HepG2 (cell line): Measurements from ENCODE around the gene BRCA1. TPM values are rescaled to one million over a fixed set of nuclear protein-coding genes. Genes with fewer than 3 reads are reported as not detected.

Experiments
- CHD2 ChIP-seq: IDR thresholded peaks from 2 replicates; pipeline ENCODE4 v1.6.1; 2011; ENCODE audit warnings: low read depth, low read length, improper control_type of control experiment
- EEA1 ChIP-seq: sonication (generic); formaldehyde crosslinking; IDR thresholded peaks from 2 replicates; pipeline ENCODE4 v1.5.1; 2020; ENCODE audit warnings: mild to moderate bottlenecking, missing genetic modification reagents, borderline replicate concordance
- ELF1 ChIP-seq: sonication (generic); formaldehyde crosslinking; IDR thresholded peaks from 2 replicates; pipeline ENCODE4 v1.4.0; 2020; ENCODE audit warnings: missing genetic modification reagents
- EP300 ChIP-seq, 3 experiments: sonication (generic) in 1 of 3; formaldehyde crosslinking in 1 of 3; IDR thresholded peaks; 2 replicates each; pipeline versions ENCODE4 v1.5.1 to v1.6.1; 2011 to 2020; ENCODE audit warnings: low read depth in 2 of 3, low read length in 2 of 3, borderline replicate concordance in 1 of 3, improper control_type of control experiment in 1 of 3, mild to moderate bottlenecking in 1 of 3, missing genetic modification reagents in 1 of 3, moderate library complexity in 1 of 3
- FOSL2 ChIP-seq: sonication (generic); formaldehyde crosslinking; IDR thresholded peaks from 2 replicates; pipeline ENCODE4 v1.4.0; 2020; ENCODE audit warnings: missing genetic modification reagents
- HNRNPLL ChIP-seq: fragments of 200-400 bp; formaldehyde crosslinking; IDR thresholded peaks from 2 replicates; pipeline ENCODE4 v1.6.1; 2017; ENCODE audit warnings: mild to moderate bottlenecking, low read depth, low read length; ENCODE audit not compliant: poor library complexity, severe bottlenecking
- JUN ChIP-seq: sonication (generic); formaldehyde crosslinking; IDR thresholded peaks from 2 replicates; pipeline ENCODE4 v1.4.0; 2020; ENCODE audit warnings: mild to moderate bottlenecking, missing genetic modification reagents
- KLF11 ChIP-seq: IDR thresholded peaks from 2 replicates; pipeline ENCODE4 v1.6.1; 2016; ENCODE audit warnings: missing compliant biosample characterization
- LCORL ChIP-seq, 2 experiments: fragments of 450-650 bp in 1 of 2; sonication (generic) in 1 of 2; formaldehyde crosslinking in 1 of 2; IDR thresholded peaks; 2 replicates each; pipeline versions ENCODE4 v1.5.0 to v1.6.1; 2017 to 2020; ENCODE audit warnings: antibody characterized with exemption in 1 of 2, missing genetic modification reagents in 1 of 2
- NFE2 ChIP-seq: sonication (generic); formaldehyde crosslinking; IDR thresholded peaks from 2 replicates; pipeline ENCODE4 v1.4.0; 2020; ENCODE audit warnings: missing genetic modification reagents
- POLR2A ChIP-seq, 2 experiments: IDR thresholded peaks; 2 replicates each; pipeline ENCODE4 v1.6.1; 2011; ENCODE audit warnings: low read depth in 2 of 2, low read length in 2 of 2, mild to moderate bottlenecking in 1 of 2, moderate library complexity in 1 of 2; ENCODE audit not compliant: insufficient read depth in 1 of 2
- RBFOX2 ChIP-seq: fragments of 200-400 bp; formaldehyde crosslinking; IDR thresholded peaks from 2 replicates; pipeline ENCODE4 v1.6.1; 2017; ENCODE audit warnings: low read depth, mild to moderate bottlenecking, low read length
- SP2 ChIP-seq: sonication (generic); formaldehyde crosslinking; IDR thresholded peaks from 2 replicates; pipeline ENCODE4 v1.5.1; 2020; ENCODE audit warnings: mild to moderate bottlenecking, missing genetic modification reagents
- SRF ChIP-seq: IDR thresholded peaks from 2 replicates; pipeline ENCODE4 v1.6.1; 2011; ENCODE audit warnings: mild to moderate bottlenecking, low read depth, low read length, moderate library complexity
- ZBTB38 ChIP-seq: sonication (generic); formaldehyde crosslinking; IDR thresholded peaks from 2 replicates; pipeline ENCODE4 v1.5.1; 2020; ENCODE audit warnings: mild to moderate bottlenecking, missing genetic modification reagents
- ZFX ChIP-seq: sonication (generic); formaldehyde crosslinking; IDR thresholded peaks from 2 replicates; pipeline ENCODE4 v1.4.0; 2020; ENCODE audit warnings: mild to moderate bottlenecking, low read depth, missing genetic modification reagents, moderate library complexity
- ZNF543 ChIP-seq: sonication (generic); formaldehyde crosslinking; IDR thresholded peaks from 2 replicates; pipeline ENCODE4 v1.4.0; 2020; ENCODE audit warnings: mild to moderate bottlenecking, missing genetic modification reagents
- ZNF577 ChIP-seq: sonication (generic); formaldehyde crosslinking; IDR thresholded peaks from 2 replicates; pipeline ENCODE4 v1.4.0; 2020; ENCODE audit warnings: mild to moderate bottlenecking, low read depth, missing genetic modification reagents, borderline replicate concordance
- ZNF776 ChIP-seq: sonication (generic); formaldehyde crosslinking; IDR thresholded peaks from 2 replicates; pipeline ENCODE4 v1.4.0; 2020; ENCODE audit warnings: mild to moderate bottlenecking, missing genetic modification reagents
- polyA plus RNA-seq, 8 experiments: library from polyadenylated mRNA; depleted of rRNA in 3 of 8; stranded (reverse) in 7 of 8; unstranded in 1 of 8; fragments of >200 nt; fragmentation: Illumina TruSeq in 4 of 8; extraction: Trizol in 4 of 8; gene quantifications; 2 replicates each; pipeline versions ENCODE4 v1.2.1 to v1.2.3, GENCODE V29; 2011 to 2016; ENCODE audit warnings: low read depth in 4 of 8, missing spikeins in 1 of 8, mixed read lengths in 1 of 8; ENCODE audit not compliant: insufficient read depth in 1 of 8
- total RNA-seq, 5 experiments: library from RNA; depleted of rRNA; stranded (reverse); fragments of >200 nt; fragmentation: Illumina TruSeq; extraction: Trizol; gene quantifications; 2 replicates each; pipeline ENCODE4 v1.2.3, GENCODE V29; 2016; ENCODE audit warnings: low read depth in 1 of 5
- TF ChIP-seq, protein P1 (sequence below): IDR thresholded peaks from 2 replicates; pipeline ENCODE4 v1.4.0; 2020; ENCODE audit warnings: mild to moderate bottlenecking, missing genetic modification reagents
- TF ChIP-seq, protein P2 (sequence below): sonication (generic); formaldehyde crosslinking; IDR thresholded peaks from 2 replicates; pipeline ENCODE4 v1.5.0; 2020; ENCODE audit warnings: missing genetic modification reagents, mild to moderate bottlenecking, borderline replicate concordance
- TF ChIP-seq, protein P3 (sequence below): IDR thresholded peaks from 2 replicates; pipeline ENCODE4 v1.6.1; 2016; ENCODE audit warnings: low read depth, borderline replicate concordance
- TF ChIP-seq, protein P4 (sequence below): conservative IDR thresholded peaks from 2 replicates; pipeline ENCODE4 v1.6.1; 2018; ENCODE audit warnings: missing genetic modification reagents

The BRCA1 gene
- total and polyA plus RNA-seq, 2 of the 13 experiments (the other 11 are each of a cell fraction or from before 2014, with no cell fraction given), result 13.3 to 37.5 TPM

DNA sequence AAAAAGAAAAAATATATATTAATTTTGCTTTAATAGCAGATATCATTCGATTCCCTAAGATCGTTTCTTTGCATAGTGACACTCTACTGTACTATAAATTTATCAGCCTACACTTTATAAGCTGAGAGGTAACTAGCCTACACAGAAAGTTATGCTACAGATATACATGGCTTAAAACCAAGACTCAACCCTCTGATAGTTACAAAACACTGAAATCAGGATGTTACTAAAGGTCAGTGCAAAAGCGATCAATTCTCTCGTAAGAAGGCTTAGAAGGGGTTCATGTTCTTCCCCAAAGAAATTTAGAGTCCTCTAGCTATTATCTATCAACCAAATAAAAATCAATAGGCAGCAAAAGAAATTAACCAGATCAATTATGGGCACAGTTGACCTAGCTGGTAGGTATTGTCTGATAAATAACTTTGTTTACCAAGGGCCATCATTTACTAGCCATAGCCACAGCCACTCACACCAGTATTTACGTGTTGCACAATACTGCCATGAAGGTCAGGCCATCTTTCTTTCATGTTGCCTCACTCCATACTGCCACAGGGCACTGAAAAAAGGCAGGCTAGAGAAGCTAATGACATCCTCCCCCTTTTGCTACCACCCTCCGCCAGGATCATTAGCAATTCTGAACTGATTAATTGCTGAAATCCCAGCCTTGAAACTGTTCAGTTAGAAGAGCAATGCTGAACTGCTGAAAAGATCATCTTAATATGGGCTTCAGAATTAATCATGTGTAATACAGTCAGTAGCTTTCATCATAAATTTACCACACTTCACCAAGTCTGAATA, 56.4 kb downstream of the BRCA1 start (continued):
- TF ChIP-seq, protein P1, sequence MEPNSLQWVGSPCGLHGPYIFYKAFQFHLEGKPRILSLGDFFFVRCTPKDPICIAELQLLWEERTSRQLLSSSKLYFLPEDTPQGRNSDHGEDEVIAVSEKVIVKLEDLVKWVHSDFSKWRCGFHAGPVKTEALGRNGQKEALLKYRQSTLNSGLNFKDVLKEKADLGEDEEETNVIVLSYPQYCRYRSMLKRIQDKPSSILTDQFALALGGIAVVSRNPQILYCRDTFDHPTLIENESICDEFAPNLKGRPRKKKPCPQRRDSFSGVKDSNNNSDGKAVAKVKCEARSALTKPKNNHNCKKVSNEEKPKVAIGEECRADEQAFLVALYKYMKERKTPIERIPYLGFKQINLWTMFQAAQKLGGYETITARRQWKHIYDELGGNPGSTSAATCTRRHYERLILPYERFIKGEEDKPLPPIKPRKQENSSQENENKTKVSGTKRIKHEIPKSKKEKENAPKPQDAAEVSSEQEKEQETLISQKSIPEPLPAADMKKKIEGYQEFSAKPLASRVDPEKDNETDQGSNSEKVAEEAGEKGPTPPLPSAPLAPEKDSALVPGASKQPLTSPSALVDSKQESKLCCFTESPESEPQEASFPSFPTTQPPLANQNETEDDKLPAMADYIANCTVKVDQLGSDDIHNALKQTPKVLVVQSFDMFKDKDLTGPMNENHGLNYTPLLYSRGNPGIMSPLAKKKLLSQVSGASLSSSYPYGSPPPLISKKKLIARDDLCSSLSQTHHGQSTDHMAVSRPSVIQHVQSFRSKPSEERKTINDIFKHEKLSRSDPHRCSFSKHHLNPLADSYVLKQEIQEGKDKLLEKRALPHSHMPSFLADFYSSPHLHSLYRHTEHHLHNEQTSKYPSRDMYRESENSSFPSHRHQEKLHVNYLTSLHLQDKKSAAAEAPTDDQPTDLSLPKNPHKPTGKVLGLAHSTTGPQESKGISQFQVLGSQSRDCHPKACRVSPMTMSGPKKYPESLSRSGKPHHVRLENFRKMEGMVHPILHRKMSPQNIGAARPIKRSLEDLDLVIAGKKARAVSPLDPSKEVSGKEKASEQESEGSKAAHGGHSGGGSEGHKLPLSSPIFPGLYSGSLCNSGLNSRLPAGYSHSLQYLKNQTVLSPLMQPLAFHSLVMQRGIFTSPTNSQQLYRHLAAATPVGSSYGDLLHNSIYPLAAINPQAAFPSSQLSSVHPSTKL (CRISPR knock-in tag), result peak; percentile 99
- TF ChIP-seq ZNF776 (CRISPR knock-in tag), result peak; percentile 68; the same call in 1 of the 2 replicates
- TF ChIP-seq SRF, result no peak
- TF ChIP-seq ZNF577 (CRISPR knock-in tag), result no peak
- TF ChIP-seq, protein P2, sequence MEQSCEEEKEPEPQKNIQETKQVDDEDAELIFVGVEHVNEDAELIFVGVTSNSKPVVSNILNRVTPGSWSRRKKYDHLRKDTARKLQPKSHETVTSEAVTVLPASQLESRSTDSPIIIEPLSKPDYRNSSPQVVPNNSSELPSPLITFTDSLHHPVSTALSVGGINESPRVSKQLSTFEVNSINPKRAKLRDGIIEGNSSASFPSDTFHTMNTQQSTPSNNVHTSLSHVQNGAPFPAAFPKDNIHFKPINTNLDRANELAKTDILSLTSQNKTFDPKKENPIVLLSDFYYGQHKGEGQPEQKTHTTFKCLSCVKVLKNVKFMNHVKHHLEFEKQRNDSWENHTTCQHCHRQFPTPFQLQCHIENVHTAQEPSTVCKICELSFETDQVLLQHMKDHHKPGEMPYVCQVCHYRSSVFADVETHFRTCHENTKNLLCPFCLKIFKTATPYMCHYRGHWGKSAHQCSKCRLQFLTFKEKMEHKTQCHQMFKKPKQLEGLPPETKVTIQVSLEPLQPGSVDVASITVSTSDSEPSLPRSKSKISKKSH (CRISPR knock-in tag), result no peak
- TF ChIP-seq HNRNPLL, result no peak
- TF ChIP-seq RBFOX2, result no peak
- no peak for TF ChIP-seq ZNF543 (CRISPR knock-in tag)
- no peak for TF ChIP-seq JUN (CRISPR knock-in tag)
- TF ChIP-seq CHD2, result no peak
- TF ChIP-seq ZFX (CRISPR knock-in tag), result peak; percentile 57
- TF ChIP-seq LCORL (IDR thresholded peaks at IDR 0.05), result no peak
- peak; percentile 93 for TF ChIP-seq LCORL (CRISPR knock-in tag; IDR thresholded peaks at IDR 0.05)
- TF ChIP-seq FOSL2 (CRISPR knock-in tag), result peak; percentile 86
- TF ChIP-seq KLF11, result peak; percentile 90
- TF ChIP-seq EEA1 (CRISPR knock-in tag), result no peak
- peak; percentile 47; the same call in 1 of the 2 replicates for TF ChIP-seq ELF1 (CRISPR knock-in tag)
- TF ChIP-seq, protein P3, sequence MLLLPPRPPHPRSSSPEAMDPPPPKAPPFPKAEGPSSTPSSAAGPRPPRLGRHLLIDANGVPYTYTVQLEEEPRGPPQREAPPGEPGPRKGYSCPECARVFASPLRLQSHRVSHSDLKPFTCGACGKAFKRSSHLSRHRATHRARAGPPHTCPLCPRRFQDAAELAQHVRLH (CRISPR knock-in tag), result peak; percentile 95
- TF ChIP-seq POLR2A (IDR thresholded peaks at IDR 0.05; ENCODE audit: insufficient read depth in 1 of 2, low read depth in 2 of 2, low read length in 2 of 2), result 0 out of 4 replicates have a peak, but pooled peaks of 1 of the 2 experiments have one; percentile 16
- TF ChIP-seq, protein P4, sequence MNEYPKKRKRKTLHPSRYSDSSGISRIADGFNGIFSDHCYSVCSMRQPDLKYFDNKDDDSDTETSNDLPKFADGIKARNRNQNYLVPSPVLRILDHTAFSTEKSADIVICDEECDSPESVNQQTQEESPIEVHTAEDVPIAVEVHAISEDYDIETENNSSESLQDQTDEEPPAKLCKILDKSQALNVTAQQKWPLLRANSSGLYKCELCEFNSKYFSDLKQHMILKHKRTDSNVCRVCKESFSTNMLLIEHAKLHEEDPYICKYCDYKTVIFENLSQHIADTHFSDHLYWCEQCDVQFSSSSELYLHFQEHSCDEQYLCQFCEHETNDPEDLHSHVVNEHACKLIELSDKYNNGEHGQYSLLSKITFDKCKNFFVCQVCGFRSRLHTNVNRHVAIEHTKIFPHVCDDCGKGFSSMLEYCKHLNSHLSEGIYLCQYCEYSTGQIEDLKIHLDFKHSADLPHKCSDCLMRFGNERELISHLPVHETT (CRISPR knock-in tag), result no peak
- TF ChIP-seq EP300 (IDR thresholded peaks at IDR 0.05; ENCODE audit: low read depth in 2 of 2, low read length in 2 of 2), result peak; percentile 86 to 97
- TF ChIP-seq EP300 (CRISPR knock-in tag; IDR thresholded peaks at IDR 0.05; ENCODE audit: borderline replicate concordance), result peak; percentile 82
- TF ChIP-seq ZBTB38, result peak; percentile 60; the same call in 1 of the 2 replicates
- TF ChIP-seq SP2 (CRISPR knock-in tag), result no peak
- no peak for TF ChIP-seq NFE2 (CRISPR knock-in tag)
